ENCODE results near the gene LHX6.

The LHX6 gene

DNA sequence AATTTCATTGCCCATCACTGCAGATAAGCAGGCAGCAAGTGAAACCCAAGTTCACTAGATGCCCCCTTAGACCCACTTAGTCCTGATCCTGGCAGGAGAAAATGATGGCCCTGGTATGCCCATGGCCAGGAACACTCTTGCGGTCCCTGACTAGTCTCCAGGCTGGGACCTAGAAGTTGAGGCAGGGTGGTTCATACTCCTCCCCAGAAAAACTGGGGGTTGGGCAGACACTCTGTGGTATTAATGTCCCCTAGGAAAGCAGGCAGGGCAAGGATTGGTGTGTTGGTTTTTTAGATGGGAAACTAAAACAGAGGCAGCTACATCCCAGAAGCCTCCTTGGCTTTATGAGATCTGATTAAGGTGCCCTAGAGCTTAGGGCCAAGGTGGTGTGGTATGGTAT lies 13.1 kb downstream of the LHX6 start:
- DNase-seq, result peak; percentile 21

DNA sequence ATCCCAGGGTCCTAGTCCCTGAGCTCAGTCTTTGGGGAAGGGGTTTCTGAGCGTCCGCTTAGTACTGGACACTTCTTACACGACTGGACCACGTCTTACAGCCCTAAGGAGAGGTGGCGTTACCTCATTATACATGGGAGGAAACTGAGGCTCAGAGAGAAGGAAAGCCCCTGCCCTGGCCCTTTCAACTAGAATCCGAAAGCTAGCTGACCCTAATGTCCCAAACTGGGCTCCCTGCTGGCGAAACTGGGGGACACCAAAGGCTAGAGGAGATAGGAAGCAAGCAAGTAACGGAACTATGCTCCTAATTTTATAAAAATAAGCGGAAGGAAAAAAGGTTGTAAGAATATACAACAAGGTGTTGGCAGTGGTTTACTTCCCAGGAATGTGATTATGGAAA lies 14.2 kb downstream of the LHX6 start:
- no peak for DNase-seq

DNA sequence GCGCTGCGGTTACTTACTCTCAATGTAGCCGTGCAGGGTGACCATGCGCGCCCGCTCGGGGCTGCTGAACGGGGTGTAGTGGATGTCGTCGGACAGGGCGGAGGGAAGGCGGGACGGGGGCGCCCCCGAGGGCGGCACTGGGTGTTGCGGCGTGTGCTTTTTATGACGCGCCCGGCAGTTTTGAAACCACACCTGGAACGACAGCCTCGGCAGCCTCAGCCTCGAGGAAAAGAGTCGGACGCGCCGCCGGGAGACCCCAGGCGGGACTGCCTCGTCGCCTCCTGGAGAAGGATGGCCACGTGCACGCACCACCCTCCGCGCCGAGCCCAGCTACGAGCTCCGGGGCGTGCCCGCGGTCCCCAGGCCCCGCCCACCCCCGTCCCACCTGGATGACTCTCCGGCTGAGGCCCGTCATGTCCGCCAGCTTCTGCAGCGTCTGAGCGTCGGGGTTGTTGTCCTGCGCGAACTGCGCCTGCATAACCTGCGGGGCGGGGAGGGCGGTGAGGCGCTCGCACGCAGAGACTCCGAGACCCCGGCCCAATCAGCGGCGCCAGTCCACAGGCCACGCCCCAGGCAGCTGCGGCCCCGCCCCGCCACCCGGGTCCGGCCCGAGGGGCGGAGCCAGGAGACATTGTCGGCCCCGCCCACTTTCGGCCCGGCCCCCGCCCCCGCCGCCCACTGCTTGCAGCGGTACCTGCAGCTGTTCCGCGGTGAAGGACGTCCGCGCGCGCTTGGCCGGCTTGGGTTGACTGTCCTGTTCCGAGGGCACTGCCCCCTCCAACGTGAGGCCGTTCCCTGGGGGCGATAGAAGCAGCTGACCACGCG lies 15.0 kb downstream of the LHX6 start:
- peak; percentile 65 for DNase-seq

GRCh38 chr9:122213102-122213588 lies 15.6 kb downstream of the LHX6 start:
- no peak for DNase-seq

- no peak for DNase-seq
These were observed 16.2 kb downstream of the LHX6 start for GRCh38 chr9:122212473-122213004.

DNA sequence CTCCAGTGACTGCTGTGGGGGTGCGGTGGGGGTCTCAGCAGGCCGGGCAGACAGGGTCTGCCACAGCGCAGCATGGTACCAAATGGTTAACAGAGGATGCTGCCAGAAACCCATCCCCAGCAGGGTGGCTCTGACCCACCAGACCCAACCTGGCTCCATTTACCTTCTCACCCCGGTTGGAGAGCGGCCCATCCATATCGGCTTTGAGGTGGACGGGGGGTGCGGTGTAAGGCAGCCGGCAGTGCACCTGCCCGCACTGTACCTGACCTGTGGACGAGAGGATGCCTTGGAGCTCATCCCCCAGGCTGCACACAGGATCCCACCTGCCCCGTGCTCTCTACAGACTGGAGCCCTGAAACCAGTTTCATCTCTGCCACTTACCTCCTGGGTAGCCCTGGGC lies 19.3 kb downstream of the LHX6 start:
- DNase-seq, result no peak

DNA sequence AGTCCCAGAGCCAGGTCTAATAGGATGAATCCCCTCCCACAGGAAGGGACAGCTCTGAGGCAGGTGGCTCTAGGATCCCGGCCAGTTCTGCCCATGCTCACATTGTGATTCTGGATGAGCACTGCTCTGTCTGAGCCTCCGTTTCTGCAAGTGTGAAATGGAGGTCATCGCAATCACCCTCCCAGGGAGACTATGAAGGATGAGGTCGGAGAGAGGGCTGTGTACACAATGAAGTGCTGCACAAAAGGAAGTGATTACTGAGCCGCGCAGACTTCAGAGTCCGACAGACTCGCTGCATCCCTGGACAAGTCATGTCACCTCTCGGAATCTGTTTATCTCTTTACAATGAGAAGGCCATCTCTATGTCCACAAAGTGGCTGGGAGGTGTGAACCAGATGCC lies 21.7 kb downstream of the LHX6 start:
- no peak for DNase-seq

DNA sequence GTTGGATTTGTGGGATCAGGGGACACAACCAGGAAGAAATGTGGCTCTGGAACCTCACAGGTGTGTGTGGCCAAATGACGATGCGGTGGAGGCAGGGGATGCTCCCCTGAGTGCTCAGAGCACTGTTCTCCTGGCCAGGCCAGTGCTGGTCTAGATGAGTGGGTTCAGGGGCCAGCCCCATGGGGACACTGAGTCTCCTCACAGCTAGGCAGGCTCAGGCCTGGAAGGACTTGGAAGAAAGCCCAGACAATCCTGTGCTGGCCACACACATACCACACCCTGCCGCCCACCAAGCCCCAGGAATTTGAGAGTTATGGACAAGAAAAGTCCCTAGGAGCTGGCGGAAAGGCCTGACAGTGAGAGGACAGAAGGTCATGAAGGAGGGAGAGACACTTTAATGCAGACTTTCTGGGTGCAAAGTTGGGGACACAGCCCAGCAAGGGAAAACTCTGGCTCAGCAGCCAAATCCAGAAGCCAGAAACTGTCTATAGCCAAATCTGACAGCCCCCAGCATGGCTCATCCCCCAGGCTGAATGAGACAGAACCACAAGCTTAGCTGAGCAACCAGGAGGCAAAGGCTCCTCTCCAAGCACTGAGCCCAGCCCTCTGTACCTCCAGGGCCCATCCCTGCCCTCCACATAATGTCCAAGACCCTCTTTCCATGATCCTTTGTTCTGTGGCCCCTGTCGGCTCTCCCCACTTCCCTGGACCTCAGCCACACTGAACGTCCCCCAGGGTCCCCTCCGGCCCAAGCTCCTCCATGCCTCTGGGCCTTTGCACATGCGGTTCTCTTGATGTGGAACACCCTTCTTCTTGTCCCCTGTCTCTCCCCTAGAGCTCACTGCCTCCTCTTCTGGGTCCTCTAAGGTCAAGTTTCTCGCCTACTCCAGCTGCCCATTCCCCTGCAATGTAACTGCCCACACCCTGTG lies 22.4 kb downstream of the LHX6 start:
- DNase-seq, result no peak

DNA sequence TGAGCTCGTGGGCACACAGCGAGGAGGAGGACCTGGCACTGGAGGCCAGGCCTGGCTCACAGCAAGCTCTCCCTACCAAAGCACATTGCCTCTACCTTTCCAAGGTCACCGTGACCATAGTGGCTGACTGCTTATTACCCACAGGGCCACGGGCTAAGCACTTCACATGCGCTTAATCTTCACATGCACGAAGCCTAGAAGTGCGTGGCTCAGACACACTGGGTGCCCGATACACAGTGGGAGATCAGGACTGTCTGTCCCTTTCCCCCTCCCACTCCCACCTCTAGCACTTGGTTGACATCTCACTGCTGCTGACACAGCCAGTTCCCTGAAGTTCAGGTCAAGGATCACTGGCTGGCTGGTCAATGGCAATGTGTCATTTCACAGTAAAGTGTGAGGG lies 23.6 kb downstream of the LHX6 start:
- DNase-seq, result no peak

- no peak for DNase-seq
These were observed 24.3 kb downstream of the LHX6 start for GRCh38 chr9:122204491-122204890.

GRCh38 chr9:122204055-122204454 lies 24.7 kb downstream of the LHX6 start:
- no peak for DNase-seq

DNA sequence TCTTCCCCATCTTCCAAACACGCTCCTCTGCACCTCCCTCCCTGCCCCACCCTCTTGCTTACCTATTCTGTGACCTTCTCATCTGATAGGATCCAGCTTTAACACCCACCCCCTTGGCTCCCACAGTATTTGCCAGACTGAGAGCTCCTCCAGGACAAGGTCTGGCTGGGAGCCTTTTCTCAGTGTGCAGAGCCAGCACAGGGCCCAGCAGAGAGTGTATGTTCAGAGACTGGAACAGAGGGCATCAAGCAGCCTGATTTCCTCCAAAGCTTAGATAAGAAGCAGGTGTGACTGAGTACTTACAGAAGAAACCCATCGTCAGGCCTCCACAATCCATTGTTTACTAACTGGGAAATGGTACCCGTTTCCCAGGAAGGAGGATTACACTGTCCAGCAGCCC lies 26.6 kb downstream of the LHX6 start:
- DNase-seq, result no peak

DNA sequence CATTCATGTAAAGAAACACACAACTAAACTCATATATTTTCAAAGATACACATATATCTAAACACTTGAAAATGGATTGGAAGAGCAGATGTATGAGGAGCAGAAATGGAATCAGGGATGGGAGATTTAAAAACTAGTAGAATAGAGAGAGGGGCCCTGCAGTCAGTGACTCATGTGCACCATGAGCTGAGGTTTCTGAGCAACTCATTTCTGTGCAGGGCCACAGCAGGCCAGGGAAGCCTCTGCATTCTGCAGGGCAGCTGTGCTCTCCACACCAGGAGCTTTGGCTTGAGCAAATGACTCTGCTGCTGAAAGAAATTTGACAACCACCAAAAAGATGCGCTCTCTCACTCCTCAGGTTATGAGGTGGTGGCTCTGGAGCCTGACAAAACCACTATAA lies 27.1 kb downstream of the LHX6 start:
- no peak for DNase-seq

GRCh38 chr9:122200960-122201595 lies 27.7 kb downstream of the LHX6 start:
- no peak for DNase-seq

DNA sequence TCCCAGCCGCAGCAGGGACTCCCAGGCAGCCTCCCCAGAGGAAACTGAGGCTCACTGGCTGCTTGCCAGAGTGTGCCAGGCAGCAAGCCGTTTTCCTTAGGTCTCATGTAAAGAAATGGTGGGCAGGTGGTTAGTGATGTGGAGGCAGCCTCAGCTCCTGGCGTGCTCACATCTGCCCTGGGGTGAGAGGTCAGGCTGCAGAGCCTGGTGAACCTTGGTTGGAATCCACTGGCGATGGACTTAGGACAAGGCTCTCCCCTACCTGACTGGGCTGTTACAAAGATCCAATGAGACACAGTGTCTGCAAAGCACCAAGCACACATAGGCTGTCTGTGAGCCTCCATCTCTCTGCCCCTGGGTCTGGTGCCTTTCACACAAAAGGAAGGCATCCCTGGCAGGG lies 30.9 kb downstream of the LHX6 start:
- DNase-seq, result no peak

GRCh38 chr9:122197426-122197825 lies 31.3 kb downstream of the LHX6 start:
- no peak for DNase-seq

DNA sequence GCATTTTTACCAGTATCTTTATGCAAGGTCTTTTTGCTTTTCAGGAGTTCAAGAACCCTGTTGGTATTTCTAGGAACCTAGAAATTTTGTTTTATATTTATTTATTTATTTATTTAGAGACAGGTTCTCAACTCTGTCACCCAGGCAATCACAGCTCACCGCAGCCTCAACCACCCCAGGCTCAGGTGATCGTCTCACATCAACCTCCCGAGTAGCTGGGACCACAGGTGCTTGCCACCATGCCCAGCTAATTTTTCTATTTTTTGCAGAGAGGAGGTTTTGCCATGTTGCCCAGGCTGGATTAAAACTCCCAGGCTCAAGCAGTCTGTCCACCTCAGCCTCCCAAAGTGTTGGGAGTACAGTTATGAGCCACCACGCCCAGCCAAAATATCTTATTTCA lies 32.9 kb downstream of the LHX6 start:
- no peak for DNase-seq

- no peak for DNase-seq
These were observed 35.1 kb downstream of the LHX6 start for GRCh38 chr9:122193651-122194050.

DNA sequence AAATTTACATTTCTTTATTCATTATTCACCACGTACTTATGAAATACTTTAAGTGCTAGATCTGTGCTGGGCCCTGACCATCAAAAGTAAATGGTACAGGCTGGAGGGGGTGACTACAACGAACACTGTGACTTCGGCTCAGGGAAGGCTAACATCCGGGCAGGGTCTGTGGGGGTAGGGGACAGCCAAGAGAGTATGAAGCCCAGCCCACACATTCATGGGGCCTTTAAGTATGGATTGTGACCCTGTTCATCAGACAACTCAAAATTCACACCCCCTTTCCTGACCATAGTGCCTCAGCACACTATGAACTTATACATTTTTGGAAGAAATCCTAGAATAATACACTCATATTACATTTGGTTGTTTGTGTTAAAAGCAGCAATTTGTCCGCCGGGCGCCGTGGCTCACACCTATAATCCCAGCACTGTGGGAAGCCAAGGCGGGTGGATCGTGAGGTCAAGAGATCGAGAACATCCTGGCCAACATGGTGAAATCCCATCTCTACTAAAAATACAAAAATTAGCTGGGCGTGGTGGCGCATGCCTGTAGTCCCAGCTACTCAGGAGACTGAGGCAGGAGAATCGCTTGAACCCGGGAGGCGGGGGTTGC lies 35.7 kb downstream of the LHX6 start:
- no peak for DNase-seq

- peak; percentile 36 for DNase-seq
These were observed 36.4 kb downstream of the LHX6 start for GRCh38 chr9:122192261-122192875.

DNA sequence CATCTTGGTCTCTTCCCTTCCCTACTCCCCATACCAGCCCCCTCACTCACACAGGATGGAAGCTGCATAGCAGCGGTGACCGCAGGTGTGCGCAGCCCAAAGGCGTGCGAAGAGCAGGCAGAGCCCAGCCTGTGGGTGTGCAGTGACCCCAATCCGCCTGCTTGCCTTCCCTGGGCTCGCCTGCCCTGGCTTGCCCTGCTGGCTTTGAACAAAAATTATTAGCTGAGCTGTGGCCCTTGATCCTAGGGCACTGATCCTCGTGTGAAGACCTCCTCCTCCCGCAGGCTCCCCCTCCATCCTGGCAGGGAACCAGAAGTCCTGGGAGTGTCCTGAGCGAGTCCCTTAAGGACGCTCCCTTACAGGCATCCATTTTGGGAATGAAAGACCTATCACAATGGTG lies 37.2 kb downstream of the LHX6 start:
- no peak for DNase-seq
